Ovary (tissue), 3 donors: Measurements from ENCODE around the gene DDHD1.

Experiments
- CTCF ChIP-seq, 3 donors: fragments of 450-650 bp in 2 of 3; fragments of 200-600 bp in 1 of 3; IDR thresholded peaks; one replicate each; pipeline versions ENCODE4 v1.5.1 to v1.8.0; 2016 to 2022; ENCODE audit warnings: antibody characterized with exemption in 3 of 3, mild to moderate bottlenecking in 1 of 3
- EP300 ChIP-seq: sonication (generic); formaldehyde crosslinking; IDR thresholded peaks from one replicate; pipeline ENCODE4 v1.6.1; 2017; ENCODE audit warnings: antibody characterized with exemption
- POLR2A ChIP-seq: fragments of 450-650 bp; IDR thresholded peaks from one replicate; pipeline ENCODE4 v1.6.1; 2017; ENCODE audit warnings: antibody characterized with exemption, mild to moderate bottlenecking, moderate library complexity
- donor health status: DM: no; HTN: no; CAD: no.

GRCh38 chr14:53190938-53191337 is 37.8 kb upstream of the DDHD1 start:
- TF ChIP-seq CTCF (IDR thresholded peaks at IDR 0.05): no peak
- no peak for TF ChIP-seq POLR2A
- TF ChIP-seq EP300: no peak
